ENCODE measurements around the gene MALSU1. TPM values are rescaled to one million over a fixed set of nuclear protein-coding genes. Genes with fewer than 3 reads are reported as not detected.
A peak's percentile ranks its signal among the peaks of the same experiment; 100 is the strongest.

MALSU1 gene
- total and polyA plus RNA-seq, 2 of the 13 experiments (the other 11 are each of a cell fraction or from before 2014, with no cell fraction given), result 72.0 to 141 TPM

GRCh38 chr7:23293500-23294073 is 5.6 kb upstream of the MALSU1 start (continued):
- TF ChIP-seq TAF1 (CRISPR knock-in tag; IDR thresholded peaks at IDR 0.05) (peak; percentile 49; the same call in 1 of the 2 replicates), TEF (CRISPR knock-in tag; IDR thresholded peaks at IDR 0.05) (no peak; the same call in 1 of the 2 replicates), EEA1 (CRISPR knock-in tag; IDR thresholded peaks at IDR 0.05; ENCODE audit: borderline replicate concordance) (no peak), ZBTB3 (CRISPR knock-in tag; IDR thresholded peaks at IDR 0.05; ENCODE audit: borderline replicate concordance, low read depth) (no peak), E2F5 (CRISPR knock-in tag; conservative IDR thresholded peaks at IDR 0.05) (no peak), TSC22D2 (CRISPR knock-in tag; IDR thresholded peaks at IDR 0.05; ENCODE audit: borderline replicate concordance) (no peak), ZNF180 (CRISPR knock-in tag; IDR thresholded peaks at IDR 0.05; ENCODE audit: borderline replicate concordance, low read depth) (no peak), HOXA5 (CRISPR knock-in tag; IDR thresholded peaks at IDR 0.05) (peak; percentile 53; the same call in 1 of the 2 replicates), PRDM15 (CRISPR knock-in tag; IDR thresholded peaks at IDR 0.05) (no peak), ZNF30 (CRISPR knock-in tag; IDR thresholded peaks at IDR 0.05) (no peak), ZEB1 (IDR thresholded peaks at IDR 0.05; ENCODE audit: insufficient replicate concordance, low read depth) (no peak), PAF1 (CRISPR knock-in tag; IDR thresholded peaks at IDR 0.05) (no peak), ZNF160 (CRISPR knock-in tag; IDR thresholded peaks at IDR 0.05) (no peak), FOXA3 (CRISPR knock-in tag; IDR thresholded peaks at IDR 0.05) (peak; percentile 85), CENPBD1 (CRISPR knock-in tag; IDR thresholded peaks at IDR 0.05; ENCODE audit: borderline replicate concordance, low read depth) (no peak), BCL6 (CRISPR knock-in tag; IDR thresholded peaks at IDR 0.05) (peak; percentile 65), LRRFIP1 (CRISPR knock-in tag; conservative IDR thresholded peaks at IDR 0.05) (no peak), TMF1 (CRISPR knock-in tag; IDR thresholded peaks at IDR 0.05; ENCODE audit: low read depth) (no peak), SYNCRIP (IDR thresholded peaks at IDR 0.05; ENCODE audit: insufficient read depth, low read depth, low read length) (no peak), GPN1 (CRISPR knock-in tag; IDR thresholded peaks at IDR 0.05; ENCODE audit: borderline replicate concordance) (no peak), FOXP1 (IDR thresholded peaks at IDR 0.05) (no peak), FOXP1 (CRISPR knock-in tag; IDR thresholded peaks at IDR 0.05) (peak; percentile 87), HNRNPH1 (optimal IDR thresholded peaks at IDR 0.05; ENCODE audit: low read depth, low read length) (no peak), ZBTB7B (CRISPR knock-in tag; IDR thresholded peaks at IDR 0.05) (peak; percentile 79)
